ENCODE data around the gene SMIM36.
"Not testable (repeated sequence)": the region's sequence is repeated elsewhere in the genome, so short reads cannot be mapped to it uniquely, and the experiment has no call there.

The SMIM36 gene

DNA sequence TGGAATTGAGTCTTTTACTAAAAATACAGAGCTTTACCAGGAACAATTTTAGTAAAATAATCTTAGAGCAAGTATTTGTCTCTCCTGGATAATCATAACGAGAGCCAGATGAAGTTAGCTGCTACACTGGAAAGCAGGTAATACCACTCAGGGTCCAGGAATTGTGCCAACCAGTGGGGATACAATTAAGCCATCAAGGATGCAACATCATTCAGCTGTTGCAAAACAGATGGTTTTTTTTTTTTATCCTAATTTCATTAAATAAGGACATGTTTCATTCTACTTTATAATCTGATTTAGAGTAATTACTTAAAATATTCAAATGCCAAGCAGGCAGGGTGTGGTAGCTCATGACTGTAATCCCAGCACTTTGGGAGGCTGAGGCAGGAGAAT is 99.8 kb downstream of the SMIM36 start:
- Histone ChIP-seq H3K9me3 (no peaks in the 10 kb centered on the region), H3K4me1 (ENCODE audit: control insufficient read depth in 1 of 2, insufficient read depth in 1 of 2, low read depth in 1 of 2, low read length in 1 of 2) (no peaks in the 10 kb centered on the region), H3K27me3 (no peaks in the 10 kb centered on the region), H3K27ac (no peak overlapping the region), H3K36me3 (peaks cover 15% of the 10 kb centered on the region), H3K4me3 (ENCODE audit: low read depth in 1 of 2, low read length in 1 of 2) (no peak overlapping the region)
- TF ChIP-seq, protein P1, sequence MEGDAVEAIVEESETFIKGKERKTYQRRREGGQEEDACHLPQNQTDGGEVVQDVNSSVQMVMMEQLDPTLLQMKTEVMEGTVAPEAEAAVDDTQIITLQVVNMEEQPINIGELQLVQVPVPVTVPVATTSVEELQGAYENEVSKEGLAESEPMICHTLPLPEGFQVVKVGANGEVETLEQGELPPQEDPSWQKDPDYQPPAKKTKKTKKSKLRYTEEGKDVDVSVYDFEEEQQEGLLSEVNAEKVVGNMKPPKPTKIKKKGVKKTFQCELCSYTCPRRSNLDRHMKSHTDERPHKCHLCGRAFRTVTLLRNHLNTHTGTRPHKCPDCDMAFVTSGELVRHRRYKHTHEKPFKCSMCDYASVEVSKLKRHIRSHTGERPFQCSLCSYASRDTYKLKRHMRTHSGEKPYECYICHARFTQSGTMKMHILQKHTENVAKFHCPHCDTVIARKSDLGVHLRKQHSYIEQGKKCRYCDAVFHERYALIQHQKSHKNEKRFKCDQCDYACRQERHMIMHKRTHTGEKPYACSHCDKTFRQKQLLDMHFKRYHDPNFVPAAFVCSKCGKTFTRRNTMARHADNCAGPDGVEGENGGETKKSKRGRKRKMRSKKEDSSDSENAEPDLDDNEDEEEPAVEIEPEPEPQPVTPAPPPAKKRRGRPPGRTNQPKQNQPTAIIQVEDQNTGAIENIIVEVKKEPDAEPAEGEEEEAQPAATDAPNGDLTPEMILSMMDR (IDR thresholded peaks at IDR 0.05): no peak

DNA sequence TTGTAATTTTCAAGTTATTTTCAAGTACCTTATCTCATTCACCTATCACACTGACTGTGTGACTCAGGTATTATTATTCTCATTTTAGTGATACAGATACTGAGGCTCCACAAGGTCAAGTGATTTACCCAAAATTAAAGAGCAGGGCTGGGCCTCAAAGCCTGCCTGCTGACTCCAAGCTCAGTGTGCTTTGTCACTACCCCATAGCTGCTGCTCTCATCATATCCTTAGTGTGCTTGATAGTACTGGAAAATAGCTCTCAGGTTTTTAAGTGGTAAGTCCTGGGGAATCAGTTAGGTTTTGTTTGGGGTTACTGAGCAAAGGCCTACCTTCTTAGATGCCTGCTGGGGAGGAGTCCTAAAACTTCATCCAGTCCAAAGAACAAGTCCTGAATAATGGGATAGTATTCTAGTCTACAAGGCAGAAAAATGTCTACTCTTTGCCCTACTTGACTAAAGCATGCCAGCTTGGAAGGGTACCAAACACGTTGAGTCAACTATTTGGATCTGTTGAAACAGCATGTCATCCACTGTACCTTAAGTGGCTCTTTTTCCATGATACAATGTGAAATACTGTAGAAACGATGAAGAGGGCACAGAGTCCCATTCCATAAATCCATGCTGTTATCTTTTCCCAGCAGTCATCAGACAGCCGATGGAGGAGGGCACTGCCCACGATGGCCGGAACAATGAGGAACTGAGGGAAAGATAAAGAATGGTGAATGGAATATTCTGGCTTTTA is 100.4 kb downstream of the SMIM36 start:
- Histone ChIP-seq H3K4me3 (ENCODE audit: low read depth in 1 of 2, low read length in 1 of 2) (no peak overlapping the region), H3K9me3 (no peaks in the 10 kb centered on the region), H3K27me3 (no peaks in the 10 kb centered on the region), H3K4me1 (ENCODE audit: control insufficient read depth in 1 of 2, insufficient read depth in 1 of 2, low read depth in 1 of 2, low read length in 1 of 2) (no peaks in the 10 kb centered on the region), H3K36me3 (peaks cover 15% of the 10 kb centered on the region), H3K27ac (no peak overlapping the region)
- TF ChIP-seq, protein P1 (IDR thresholded peaks at IDR 0.05): no peak

DNA sequence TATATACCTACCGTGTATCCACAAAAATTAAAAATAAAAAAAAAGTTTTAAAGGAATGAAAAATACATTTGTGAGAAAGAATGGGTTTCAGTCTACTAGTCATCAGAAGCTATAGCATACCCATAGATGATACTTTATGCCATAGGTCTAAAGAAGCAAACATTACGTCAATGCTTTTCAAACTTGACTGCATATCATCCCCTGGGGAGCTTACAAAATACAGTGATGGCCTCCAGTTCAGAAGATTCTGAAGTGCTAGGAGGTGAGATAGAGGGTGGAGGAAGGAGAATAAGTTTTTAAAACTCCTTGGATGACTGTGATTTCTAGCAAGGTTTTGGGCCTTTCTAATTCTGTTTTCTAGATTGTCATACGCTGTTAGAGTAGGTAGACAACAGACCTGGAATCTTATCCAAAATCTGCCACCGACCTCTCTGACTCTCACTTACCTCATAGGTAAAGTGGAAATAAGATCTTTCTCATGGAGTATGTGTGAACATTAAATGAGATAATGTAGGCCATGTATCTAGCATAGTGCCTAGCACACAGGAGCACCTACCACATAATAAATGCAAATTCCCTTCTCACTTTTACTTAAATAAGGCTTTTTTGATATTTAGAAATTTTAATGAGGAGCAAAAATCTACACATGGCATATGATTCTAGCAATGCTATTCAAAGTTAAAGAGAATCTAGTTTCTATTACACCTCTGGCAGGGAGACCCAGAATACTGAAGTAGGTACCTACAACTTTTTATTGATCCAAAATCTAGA is 102.0 kb downstream of the SMIM36 start:
- no peak overlapping the region for H3K4me3 ChIP-seq (ENCODE audit: low read depth in 1 of 2, low read length in 1 of 2)
- TF ChIP-seq, protein P1 (IDR thresholded peaks at IDR 0.05): no peak
- H3K4me1 ChIP-seq (ENCODE audit: control insufficient read depth in 1 of 2, insufficient read depth in 1 of 2, low read depth in 1 of 2, low read length in 1 of 2): no peaks in the 10 kb centered on the region
- no peaks in the 10 kb centered on the region for H3K9me3 ChIP-seq
- no peak overlapping the region for H3K27ac ChIP-seq
- H3K27me3 ChIP-seq: no peaks in the 10 kb centered on the region
- H3K36me3 ChIP-seq: peaks cover 15% of the 10 kb centered on the region

DNA sequence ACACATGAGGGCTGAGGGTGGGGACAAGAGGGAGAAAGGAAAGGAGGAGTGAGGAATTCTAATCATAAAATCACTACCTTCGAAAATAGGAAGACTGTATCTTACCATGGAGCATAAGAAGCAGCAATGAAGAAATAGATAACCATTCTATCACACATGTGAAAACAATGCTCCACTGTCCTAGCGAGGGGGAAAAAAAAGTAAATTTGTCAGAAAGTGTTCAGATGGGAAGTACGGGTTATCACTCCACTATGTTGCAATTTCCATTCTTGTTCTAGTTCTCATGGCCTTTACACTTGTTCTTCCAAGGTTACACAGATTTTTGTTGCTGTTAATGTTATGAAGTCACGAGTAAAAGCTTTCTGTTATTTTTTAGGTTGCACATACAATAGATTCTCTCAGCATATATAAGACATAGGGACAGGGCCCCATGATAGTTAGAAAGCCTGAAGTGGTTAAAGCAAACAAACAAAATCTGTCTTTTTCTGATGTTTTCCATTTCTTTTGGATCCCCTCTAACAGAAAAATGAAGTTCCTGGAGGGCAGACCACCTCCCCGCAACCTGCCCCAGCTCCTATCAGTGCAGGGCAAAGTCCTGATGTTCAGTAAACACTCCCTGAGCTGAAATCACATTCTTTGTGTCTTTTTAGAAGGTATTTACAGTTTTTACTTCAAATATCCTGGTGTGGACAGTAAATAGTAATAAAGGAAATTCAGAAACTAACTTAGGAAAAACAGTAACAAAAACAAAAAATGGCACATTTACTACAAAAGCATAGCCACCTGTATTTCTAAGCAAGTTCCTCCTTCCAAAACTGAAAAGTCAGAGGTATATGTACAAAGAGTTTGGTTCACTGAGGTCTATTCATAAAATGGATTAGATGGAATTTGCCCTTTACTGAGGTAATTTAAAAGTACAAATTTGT is 103.3 kb downstream of the SMIM36 start:
- H3K4me1 ChIP-seq (ENCODE audit: control insufficient read depth in 1 of 2, insufficient read depth in 1 of 2, low read depth in 1 of 2, low read length in 1 of 2): no peaks in the 10 kb centered on the region
- no peak overlapping the region for H3K4me3 ChIP-seq (ENCODE audit: low read depth in 1 of 2, low read length in 1 of 2)
- H3K27me3 ChIP-seq: no peaks in the 10 kb centered on the region
- peaks cover 15% of the 10 kb centered on the region for H3K36me3 ChIP-seq
- TF ChIP-seq, protein P1 (IDR thresholded peaks at IDR 0.05): no peak
- no peaks in the 10 kb centered on the region for H3K9me3 ChIP-seq
- H3K27ac ChIP-seq: no peak overlapping the region

DNA sequence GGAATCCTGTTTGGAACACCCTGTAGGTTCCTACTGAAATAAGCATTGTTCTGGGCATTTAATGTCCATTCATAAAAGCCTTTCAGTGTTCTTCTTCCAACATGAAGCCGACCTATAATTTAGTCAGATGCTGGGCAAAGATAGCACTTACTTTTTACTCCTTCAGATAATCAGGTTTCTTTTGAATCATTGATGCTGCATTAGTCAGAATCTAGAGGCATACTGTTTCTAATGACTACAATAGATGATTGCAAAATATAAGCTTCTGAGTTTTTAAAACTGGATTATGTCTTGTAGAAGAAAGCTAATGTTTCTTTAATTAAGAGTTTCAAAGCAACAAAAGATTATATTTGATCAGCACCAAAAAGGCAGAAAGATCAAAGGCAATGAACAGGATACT is 105.7 kb downstream of the SMIM36 start:
- no peak overlapping the region for H3K27ac ChIP-seq
- H3K4me3 ChIP-seq (ENCODE audit: low read depth in 1 of 2, low read length in 1 of 2): no peak overlapping the region
- no peaks in the 10 kb centered on the region for H3K27me3 ChIP-seq
- peaks cover 7% of the 10 kb centered on the region for H3K36me3 ChIP-seq
- no peaks in the 10 kb centered on the region for H3K4me1 ChIP-seq (ENCODE audit: control insufficient read depth in 1 of 2, insufficient read depth in 1 of 2, low read depth in 1 of 2, low read length in 1 of 2)
- H3K9me3 ChIP-seq: no peaks in the 10 kb centered on the region
- TF ChIP-seq, protein P1 (IDR thresholded peaks at IDR 0.05): no peak

DNA sequence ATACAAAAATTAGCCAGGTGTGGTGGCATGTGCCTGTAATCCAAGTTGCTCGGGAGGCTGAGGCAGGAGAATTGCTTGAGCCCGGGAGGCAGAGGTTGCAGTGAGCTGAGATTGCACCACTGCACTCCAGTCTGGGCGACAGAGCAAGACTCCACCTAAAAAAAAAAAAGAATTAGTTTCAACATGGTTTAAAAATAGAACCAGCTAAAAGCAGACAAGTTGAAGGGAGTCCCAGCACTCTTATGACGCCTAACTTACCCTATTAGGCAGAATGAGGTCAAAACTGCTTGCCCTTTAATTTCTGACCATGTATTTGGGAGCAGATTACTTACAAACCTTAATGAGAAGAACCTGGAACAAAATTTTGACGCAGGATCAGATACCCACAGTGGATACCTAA is 107.1 kb downstream of the SMIM36 start:
- H3K4me1 ChIP-seq (ENCODE audit: control insufficient read depth in 1 of 2, insufficient read depth in 1 of 2, low read depth in 1 of 2, low read length in 1 of 2); H3K27ac ChIP-seq; H3K36me3 ChIP-seq; H3K27me3 ChIP-seq; H3K9me3 ChIP-seq; H3K4me3 ChIP-seq (ENCODE audit: low read depth in 1 of 2, low read length in 1 of 2): not testable (repeated sequence)
